AG04450 (cell line): Measurements from ENCODE around the gene ZNF367. TPM values are rescaled to one million over a fixed set of nuclear protein-coding genes. Genes with fewer than 3 reads are reported as not detected.

Source experiments
- CTCF ChIA-PET: fragments of 300-600, 350-600 bp; formaldehyde crosslinking; extraction: SDS; loops from one replicate; lab custom pipeline; 2022; ENCODE audit warnings: antibody characterized with exemption, inconsistent platforms; lab: Charles Lee
- POLR2A ChIA-PET: fragments of 350-600 bp; formaldehyde crosslinking; extraction: SDS; loops from one replicate; lab custom pipeline; 2021; ENCODE audit warnings: antibody characterized with exemption, inconsistent platforms; lab: Yijun Ruan, JAX
- DNase-seq: peaks from one replicate; pipeline ENCODE4 v3.0.0-alpha.2; 2011; ENCODE audit warnings: low read depth, low spot score
- H3K27ac ChIP-seq: one replicate; pipeline ENCODE4 v1.5.1; 2012; ENCODE audit warnings: low read depth, low read length, control low read depth
- H3K27me3 ChIP-seq: one replicate; pipeline ENCODE4 v1.6.0; 2012; ENCODE audit warnings: low read length; ENCODE audit not compliant: control insufficient read depth, insufficient read depth
- H3K4me3 ChIP-seq: 2 replicates; pipeline ENCODE4 v1.5.1; 2011; ENCODE audit warnings: mild to moderate bottlenecking, low read depth, low read length, control low read depth
- H3K9me3 ChIP-seq: 2 replicates; pipeline ENCODE4 v1.5.1; 2012; ENCODE audit warnings: low read length; ENCODE audit not compliant: control insufficient read depth, insufficient read depth
- polyA plus RNA-seq: library from polyadenylated mRNA; depleted of rRNA; stranded (reverse); fragments of >200 nt; gene quantifications from 2 replicates; pipeline ENCODE4 v1.2.3, GENCODE V29; 2011
- TF ChIP-seq, protein P1 (sequence below): IDR thresholded peaks from 2 replicates; pipeline ENCODE4 v1.5.1; 2011; ENCODE audit warnings: low read depth, low read length, control low read depth, inconsistent platforms

The ZNF367 gene
- polyA plus RNA-seq, 1 experiment: 0.60 TPM

- Histone ChIP-seq H3K4me3 (no peak overlapping the region), H3K27me3 (no peaks in the 10 kb centered on the region), H3K27ac (no peak overlapping the region), H3K9me3 (peaks cover 7% of the 10 kb centered on the region; the same call in 1 of the 2 replicates)
- TF ChIP-seq, protein P1, sequence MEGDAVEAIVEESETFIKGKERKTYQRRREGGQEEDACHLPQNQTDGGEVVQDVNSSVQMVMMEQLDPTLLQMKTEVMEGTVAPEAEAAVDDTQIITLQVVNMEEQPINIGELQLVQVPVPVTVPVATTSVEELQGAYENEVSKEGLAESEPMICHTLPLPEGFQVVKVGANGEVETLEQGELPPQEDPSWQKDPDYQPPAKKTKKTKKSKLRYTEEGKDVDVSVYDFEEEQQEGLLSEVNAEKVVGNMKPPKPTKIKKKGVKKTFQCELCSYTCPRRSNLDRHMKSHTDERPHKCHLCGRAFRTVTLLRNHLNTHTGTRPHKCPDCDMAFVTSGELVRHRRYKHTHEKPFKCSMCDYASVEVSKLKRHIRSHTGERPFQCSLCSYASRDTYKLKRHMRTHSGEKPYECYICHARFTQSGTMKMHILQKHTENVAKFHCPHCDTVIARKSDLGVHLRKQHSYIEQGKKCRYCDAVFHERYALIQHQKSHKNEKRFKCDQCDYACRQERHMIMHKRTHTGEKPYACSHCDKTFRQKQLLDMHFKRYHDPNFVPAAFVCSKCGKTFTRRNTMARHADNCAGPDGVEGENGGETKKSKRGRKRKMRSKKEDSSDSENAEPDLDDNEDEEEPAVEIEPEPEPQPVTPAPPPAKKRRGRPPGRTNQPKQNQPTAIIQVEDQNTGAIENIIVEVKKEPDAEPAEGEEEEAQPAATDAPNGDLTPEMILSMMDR: no peak
- POLR2A ChIA-PET: no interaction called here
- CTCF ChIA-PET: no interaction called here
- no peak for DNase-seq
Observed at GRCh38 chr9:96350866-96351265, 67.3 kb downstream of the ZNF367 start.

- no peaks in the 10 kb centered on the region for H3K27me3 ChIP-seq
- no peak overlapping the region for H3K27ac ChIP-seq
- TF ChIP-seq, protein P1: no peak
- no peak overlapping the region for H3K4me3 ChIP-seq
- CTCF ChIA-PET: interaction anchor here (1.5 kb wide), 1 partner anchor 21 kb away, joined by 5 read pairs; no protein-coding TSS in a partner anchor
- H3K9me3 ChIP-seq: peaks cover 7% of the 10 kb centered on the region; the same call in 1 of the 2 replicates
- POLR2A ChIA-PET: no interaction called here
- no peak for DNase-seq
Observed at GRCh38 chr9:96348261-96348660, 69.9 kb downstream of the ZNF367 start.

- TF ChIP-seq, protein P1: no peak
- ChIA-PET POLR2A (no interaction called here), CTCF (no interaction called here)
- Histone ChIP-seq H3K4me3 (no peak overlapping the region), H3K27me3 (no peaks in the 10 kb centered on the region), H3K9me3 (peaks cover 7% of the 10 kb centered on the region), H3K27ac (no peak overlapping the region)
- no peak for DNase-seq
Observed at GRCh38 chr9:96345551-96345950, 72.6 kb downstream of the ZNF367 start.

GRCh38 chr9:96344458-96345180, 73.6 kb downstream of the ZNF367 start:
- no peak overlapping the region for H3K27ac ChIP-seq
- POLR2A ChIA-PET: interaction anchor here (0.6 to 0.7 kb wide), 3 partner anchors 17 to 1323 kb away, joined by 4 to 11 read pairs (median 8); no protein-coding TSS in a partner anchor
- H3K4me3 ChIP-seq: no peak overlapping the region
- H3K9me3 ChIP-seq: peaks cover 7% of the 10 kb centered on the region
- CTCF ChIA-PET: interaction anchor here (0.6 to 2.6 kb wide), 4 partner anchors 18 to 1548 kb away, joined by 3 to 17 read pairs (median 6); no protein-coding TSS in a partner anchor
- TF ChIP-seq, protein P1: no peak
- H3K27me3 ChIP-seq: no peaks in the 10 kb centered on the region
- DNase-seq: peak; percentile 87
